Measurements from ENCODE around the gene OR6N2. TPM values are rescaled to one million over a fixed set of nuclear protein-coding genes. Genes with fewer than 3 reads are reported as not detected.

The OR6N2 gene, protein sequence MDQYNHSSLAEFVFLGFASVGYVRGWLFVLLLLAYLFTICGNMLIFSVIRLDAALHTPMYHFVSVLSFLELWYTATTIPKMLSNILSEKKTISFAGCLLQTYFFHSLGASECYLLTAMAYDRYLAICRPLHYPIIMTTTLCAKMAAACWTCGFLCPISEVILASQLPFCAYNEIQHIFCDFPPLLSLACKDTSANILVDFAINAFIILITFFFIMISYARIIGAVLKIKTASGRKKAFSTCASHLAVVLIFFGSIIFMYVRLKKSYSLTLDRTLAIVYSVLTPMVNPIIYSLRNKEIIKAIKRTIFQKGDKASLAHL
- not detected in 2 replicates for total RNA-seq

GRCh38 chr1:158781104-158781503 lies at the start of gene OR6N2:
Gene OR6N2, minus strand, starts transcription at chr1:158781204. Its CDS starts 3,569 bp downstream, at chr1:158777635.

GRCh38 chr1:158771950-158772866 lies 8.8 kb downstream of the OR6N2 start, which contains the start of gene OR6N1:
Gene OR6N1, minus strand, starts transcription at chr1:158772195. Its CDS starts 5,513 bp downstream, at chr1:158766682.

GRCh38 chr1:158754420-158754819 lies 26.6 kb downstream of the OR6N2 start, which contains the start of gene OR6K6:
Gene OR6K6, plus strand, starts transcription at chr1:158754720. Its CDS starts 168 bp downstream, at chr1:158754888.

Small RNA genes within 50 kb of the gene (small RNA-seq; reads per million reads assigned to genes)
- not detected for gene OR2AQ1P

Other genes with a start within 250 kb of the OR6N2 start
- not detected in 2 replicates for gene OR6Y1, start 226.8 kb downstream of the OR6N2 start, total RNA-seq
- not detected in 2 replicates for gene OR6P1, start 210.6 kb downstream of the OR6N2 start, total RNA-seq
- not detected in 2 replicates for gene OR10X1, start 201.3 kb downstream of the OR6N2 start, total RNA-seq
- gene OR10Z1, start 175.9 kb downstream of the OR6N2 start, total RNA-seq, result not detected in 2 replicates
- gene SPTA1, start 94.5 kb downstream of the OR6N2 start, total RNA-seq, result 5.9 and 14.6 TPM in 2 replicates
- gene OR6K2, start 80.6 kb downstream of the OR6N2 start, total RNA-seq, result not detected in 2 replicates
- gene OR6K3, start 60.5 kb downstream of the OR6N2 start, total RNA-seq, result 0.19 TPM in 1 of 2 replicates, not detected in the other
- not detected in 2 replicates for gene OR6K6, start 26.5 kb downstream of the OR6N2 start, total RNA-seq
- not detected in 2 replicates for gene OR6N1, start 9.0 kb downstream of the OR6N2 start, total RNA-seq
- not detected in 2 replicates for gene MNDA, start 50.1 kb upstream of the OR6N2 start, total RNA-seq
- not detected in 2 replicates for gene PYHIN1, start 150.3 kb upstream of the OR6N2 start, total RNA-seq
- gene IFI16, start 228.7 kb upstream of the OR6N2 start, total RNA-seq, result 82.3 and 150 TPM in 2 replicates